SK-N-SH (cell line): ENCODE measurements around the gene ALDH4A1. TPM values are rescaled to one million over a fixed set of nuclear protein-coding genes. Genes with fewer than 3 reads are reported as not detected.

Experiments
- CTCF ChIA-PET: fragments of 300-600, 350-600 bp; formaldehyde crosslinking; extraction: SDS; loops from one replicate; lab custom pipeline; 2021; lab: Yijun Ruan, JAX
- POLR2A ChIA-PET: fragments of 350-600 bp; sonication (Branson Sonifier 250); formaldehyde crosslinking; extraction: SDS; loops from one replicate; lab custom pipeline; 2020; ENCODE audit warnings: antibody characterized with exemption, inconsistent platforms; lab: Yijun Ruan, JAX
- DNase-seq: peaks from one replicate; pipeline ENCODE4 v3.0.0; 2012
- H2AFZ ChIP-seq: fragments of 200-600 bp; sonication (generic); 2 replicates; pipeline ENCODE4 v1.8.1; 2016; ENCODE audit warnings: antibody characterized with exemption, mild to moderate bottlenecking, low read depth
- H3F3A ChIP-seq: fragments of 200-600 bp; sonication (generic); replicated peaks from 2 replicates; pipeline ENCODE3; 2016; ENCODE audit warnings: antibody characterized with exemption, mild to moderate bottlenecking; ENCODE audit not compliant: insufficient read depth
- H3K27ac ChIP-seq, 2 experiments: fragments of 200-500 bp in 1 of 2; fragments of 200-600 bp in 1 of 2; sonication (Bioruptor generic) in 1 of 2; sonication (generic), shearing (Covaris generic) in 1 of 2; 2 replicates each; pipeline versions ENCODE4 v1.5.1 to v1.6.1; 2014 to 2016; ENCODE audit warnings: low read depth in 2 of 2, inconsistent platforms in 1 of 2, low read length in 1 of 2, mild to moderate bottlenecking in 1 of 2, mixed read lengths in 1 of 2
- H3K27me3 ChIP-seq: fragments of 200-600 bp; sonication (generic), shearing (Covaris generic); 2 replicates; pipeline ENCODE4 v1.6.1; 2016; ENCODE audit warnings: mixed run types; ENCODE audit not compliant: insufficient read depth
- H3K36me3 ChIP-seq, 2 experiments: fragments of 200-500 bp in 1 of 2; fragments of 200-600 bp in 1 of 2; sonication (Bioruptor generic) in 1 of 2; sonication (generic) in 1 of 2; replicated peaks in 1 of 2; 2 replicates each; pipeline versions ENCODE3 to v1.5.1; 2014 to 2016; ENCODE audit warnings: low read length in 1 of 2, mild to moderate bottlenecking in 1 of 2; ENCODE audit not compliant: insufficient read depth in 2 of 2, control insufficient read depth in 1 of 2
- H3K4me1 ChIP-seq, 2 experiments: fragments of 200-500 bp in 1 of 2; fragments of 200-600 bp in 1 of 2; sonication (Bioruptor generic) in 1 of 2; sonication (generic), shearing (Covaris generic) in 1 of 2; 2 replicates each; pipeline versions ENCODE4 v1.5.1 to v1.6.1; 2014 to 2016; ENCODE audit warnings: low read depth in 1 of 2, low read length in 1 of 2, mixed run types in 1 of 2; ENCODE audit not compliant: insufficient read depth in 2 of 2, control insufficient read depth in 1 of 2
- H3K4me2 ChIP-seq: fragments of 200-600 bp; sonication (generic), shearing (Covaris generic); 2 replicates; pipeline ENCODE4 v1.6.1; 2017; ENCODE audit warnings: mixed run types
- H3K4me3 ChIP-seq, 2 experiments: fragments of 200-500 bp in 1 of 2; fragments of 200-600 bp in 1 of 2; sonication (Bioruptor generic) in 1 of 2; sonication (generic), shearing (Covaris generic) in 1 of 2; 2 replicates each; pipeline versions ENCODE4 v1.5.1 to v1.8.1; 2014 to 2016; ENCODE audit warnings: low read depth in 2 of 2, inconsistent platforms in 1 of 2, low read length in 1 of 2, mild to moderate bottlenecking in 1 of 2, mixed read lengths in 1 of 2, moderate library complexity in 1 of 2
- H3K79me2 ChIP-seq: fragments of 200-600 bp; sonication (generic); 2 replicates; pipeline ENCODE4 v1.8.1; 2017; ENCODE audit warnings: mild to moderate bottlenecking; ENCODE audit not compliant: insufficient read depth
- H3K9ac ChIP-seq: fragments of 200-600 bp; sonication (generic); 2 replicates; pipeline ENCODE4 v1.6.1; 2017; ENCODE audit warnings: mixed run types
- H3K9me2 ChIP-seq: fragments of 200-600 bp; sonication (generic); 2 replicates; pipeline ENCODE4 v1.6.1; 2017; ENCODE audit warnings: mixed run types
- H3K9me3 ChIP-seq: fragments of 200-600 bp; sonication (generic); 2 replicates; pipeline ENCODE4 v1.6.1; 2017; ENCODE audit warnings: mixed run types, mild to moderate bottlenecking, moderate library complexity
- H4K20me1 ChIP-seq: fragments of 200-600 bp; sonication (generic); 2 replicates; pipeline ENCODE4 v1.6.1; 2017; ENCODE audit warnings: mild to moderate bottlenecking, mixed run types; ENCODE audit not compliant: insufficient read depth
- CTCF ChIP-seq: fragments of 200-600 bp; sonication (generic); IDR thresholded peaks from 2 replicates; pipeline ENCODE4 v1.6.1; 2017; ENCODE audit warnings: antibody characterized with exemption, mild to moderate bottlenecking, moderate library complexity
- ELF1 ChIP-seq: IDR thresholded peaks from 2 replicates; pipeline ENCODE4 v1.4.0; 2012
- EP300 ChIP-seq, 2 experiments: IDR thresholded peaks; 2 replicates each; pipeline versions ENCODE4 v1.4.0 to v1.6.1; 2012; ENCODE audit warnings: borderline replicate concordance in 1 of 2, low read depth in 1 of 2, low read length in 1 of 2
- EZH2phosphoT487 ChIP-seq: fragments of 200-600 bp; sonication (generic); IDR thresholded peaks from 2 replicates; pipeline ENCODE4 v1.6.1; 2017; ENCODE audit warnings: low read depth, mixed run types, mild to moderate bottlenecking, antibody characterized with exemption, moderate library complexity, borderline replicate concordance
- FOXJ3 ChIP-seq: sonication (generic); formaldehyde crosslinking; IDR thresholded peaks from 2 replicates; pipeline ENCODE4 v1.5.1; 2020; ENCODE audit warnings: mild to moderate bottlenecking, missing genetic modification reagents
- FOXM1 ChIP-seq: IDR thresholded peaks from 2 replicates; pipeline ENCODE4 v1.4.0; 2012; ENCODE audit warnings: low read depth, mild to moderate bottlenecking
- GABPA ChIP-seq: IDR thresholded peaks from 2 replicates; pipeline ENCODE4 v1.4.0; 2012; ENCODE audit warnings: low read depth, mild to moderate bottlenecking
- GATA2 ChIP-seq: sonication (generic); formaldehyde crosslinking; IDR thresholded peaks from 2 replicates; pipeline ENCODE4 v1.5.0; 2020; ENCODE audit warnings: mild to moderate bottlenecking, missing genetic modification reagents
- MEF2A ChIP-seq: IDR thresholded peaks from 2 replicates; pipeline ENCODE4 v1.4.0; 2012; ENCODE audit warnings: low read depth, borderline replicate concordance
- NFIC ChIP-seq: IDR thresholded peaks from 2 replicates; pipeline ENCODE4 v1.4.0; 2012; ENCODE audit warnings: borderline replicate concordance
- NRF1 ChIP-seq: IDR thresholded peaks from 2 replicates; pipeline ENCODE4 v1.6.1; 2012; ENCODE audit warnings: low read depth, mild to moderate bottlenecking, low read length
- POLR2AphosphoS5 ChIP-seq: IDR thresholded peaks from 2 replicates; pipeline ENCODE4 v1.6.1; 2012; ENCODE audit warnings: low read depth, low read length
- RAD21 ChIP-seq: IDR thresholded peaks from 2 replicates; pipeline ENCODE4 v1.6.1; 2012; ENCODE audit warnings: mild to moderate bottlenecking, low read length
- REST ChIP-seq: IDR thresholded peaks from 2 replicates; pipeline ENCODE4 v1.6.1; 2012; ENCODE audit warnings: mild to moderate bottlenecking, low read depth, low read length, moderate library complexity
- RXRA ChIP-seq: IDR thresholded peaks from 2 replicates; pipeline ENCODE4 v1.4.0; 2012; ENCODE audit warnings: low read depth, mild to moderate bottlenecking, borderline replicate concordance
- SIN3A ChIP-seq: IDR thresholded peaks from 2 replicates; pipeline ENCODE4 v1.6.1; 2012; ENCODE audit warnings: low read depth, mild to moderate bottlenecking, low read length, moderate library complexity, borderline replicate concordance
- TEAD4 ChIP-seq: IDR thresholded peaks from 2 replicates; pipeline ENCODE4 v1.4.0; 2012; ENCODE audit warnings: mild to moderate bottlenecking, borderline replicate concordance; ENCODE audit not compliant: insufficient read depth
- USF1 ChIP-seq: IDR thresholded peaks from 2 replicates; pipeline ENCODE4 v1.4.0; 2012; ENCODE audit warnings: low read depth, borderline replicate concordance
- USF2 ChIP-seq: fragments of 150-350 bp; IDR thresholded peaks from 2 replicates; pipeline ENCODE4 v1.6.1; 2017; ENCODE audit warnings: antibody characterized with exemption, low read length, low read depth, borderline replicate concordance
- WGBS: methylation state at CpG from one replicate; pipeline ENCODE4 v1.1.6; 2017; ENCODE audit warnings: low lambda C conversion rate; 5-methylcytosine and 5-hydroxymethylcytosine counted together
- polyA plus RNA-seq, 3 experiments: library from polyadenylated mRNA; depleted of rRNA; stranded (reverse); fragments of >200 nt; gene quantifications; 2 replicates each; pipeline ENCODE4 v1.2.3, GENCODE V29; 2012

The ALDH4A1 gene
- polyA plus RNA-seq, 1 of the 3 experiments (the other 2 are of a cell fraction), result 18.5 TPM

GRCh38 chr1:18855573-18855972 is 46.8 kb downstream of the ALDH4A1 start:
- Histone ChIP-seq H3K4me3 (no peak overlapping the region), H2AFZ (no peak overlapping the region), H3F3A (no peaks in the 10 kb centered on the region), H3K36me3 (no peaks in the 10 kb centered on the region), H3K4me2 (no peak overlapping the region), H3K27ac (no peak overlapping the region), H3K9me3 (no peaks in the 10 kb centered on the region), H4K20me1 (no peaks in the 10 kb centered on the region), H3K4me1 (no peaks in the 10 kb centered on the region), H3K79me2 (no peaks in the 10 kb centered on the region), H3K27me3 (no peaks in the 10 kb centered on the region; the same call in 1 of the 2 replicates), H3K9me2 (no peaks in the 10 kb centered on the region), H3K9ac (no peak overlapping the region)
- POLR2A ChIA-PET, result no interaction called here
- no peak for TF ChIP-seq POLR2AphosphoS5
- TF ChIP-seq FOXJ3 (CRISPR knock-in tag), result no peak
- TF ChIP-seq TEAD4, result no peak
- TF ChIP-seq GABPA, result no peak
- no peak for TF ChIP-seq NFIC
- no peak for TF ChIP-seq MEF2A
- TF ChIP-seq RAD21, result no peak
- TF ChIP-seq EZH2phosphoT487, result no peak
- TF ChIP-seq EP300 (IDR thresholded peaks at IDR 0.05; ENCODE audit: borderline replicate concordance in 1 of 2, low read depth in 1 of 2, low read length in 1 of 2), result no peak
- no peak for TF ChIP-seq ELF1
- no peak for TF ChIP-seq REST
- 36% methylated on average over 6 of the region's 6 CpGs for WGBS
- CTCF ChIA-PET, result interaction anchor here (1.9 kb wide), 1 partner anchor 20 kb away, joined by 9 read pairs; no protein-coding TSS in a partner anchor
- DNase-seq, result no peak

GRCh38 chr1:18854331-18855025 is 47.9 kb downstream of the ALDH4A1 start:
- H4K20me1 ChIP-seq, result no peaks in the 10 kb centered on the region
- no peak overlapping the region for H3K27ac ChIP-seq
- H3K9ac ChIP-seq, result no peak overlapping the region
- H3K4me3 ChIP-seq, result no peak overlapping the region
- no peaks in the 10 kb centered on the region for H3K9me2 ChIP-seq
- CTCF ChIA-PET, result interaction anchor here (1.1 kb wide), 1 partner anchor 21 kb away, joined by 3 read pairs; no protein-coding TSS in a partner anchor
- no peak overlapping the region for H2AFZ ChIP-seq
- no peak overlapping the region for H3K4me2 ChIP-seq
- no peaks in the 10 kb centered on the region for H3F3A ChIP-seq
- DNase-seq, result no peak
- no peaks in the 10 kb centered on the region for H3K79me2 ChIP-seq
- H3K9me3 ChIP-seq, result no peaks in the 10 kb centered on the region
- 66% methylated on average over 10 of the region's 49 CpGs for WGBS
- no peaks in the 10 kb centered on the region for H3K36me3 ChIP-seq
- POLR2A ChIA-PET, result no interaction called here
- H3K27me3 ChIP-seq, result no peaks in the 10 kb centered on the region
- H3K4me1 ChIP-seq, result no peaks in the 10 kb centered on the region
- TF ChIP-seq USF1 (no peak), FOXJ3 (CRISPR knock-in tag) (no peak), POLR2AphosphoS5 (no peak), GATA2 (CRISPR knock-in tag) (no peak), USF2 (no peak), EP300 (IDR thresholded peaks at IDR 0.05; ENCODE audit: borderline replicate concordance in 1 of 2, low read depth in 1 of 2, low read length in 1 of 2) (no peak), MEF2A (no peak), NRF1 (no peak), RAD21 (no peak), SIN3A (no peak), FOXM1 (no peak), RXRA (no peak), ELF1 (no peak), CTCF (no peak)
